ENCODE data around the gene HMGB3. TPM values are rescaled to one million over a fixed set of nuclear protein-coding genes. Genes with fewer than 3 reads are reported as not detected.
"Not testable (repeated sequence)": the region's sequence is repeated elsewhere in the genome, so short reads cannot be mapped to it uniquely, and the experiment has no call there.

The HMGB3 gene
- polyA plus RNA-seq, 10 donors: 53.2 to 84.5 (median 58.3) TPM

DNA sequence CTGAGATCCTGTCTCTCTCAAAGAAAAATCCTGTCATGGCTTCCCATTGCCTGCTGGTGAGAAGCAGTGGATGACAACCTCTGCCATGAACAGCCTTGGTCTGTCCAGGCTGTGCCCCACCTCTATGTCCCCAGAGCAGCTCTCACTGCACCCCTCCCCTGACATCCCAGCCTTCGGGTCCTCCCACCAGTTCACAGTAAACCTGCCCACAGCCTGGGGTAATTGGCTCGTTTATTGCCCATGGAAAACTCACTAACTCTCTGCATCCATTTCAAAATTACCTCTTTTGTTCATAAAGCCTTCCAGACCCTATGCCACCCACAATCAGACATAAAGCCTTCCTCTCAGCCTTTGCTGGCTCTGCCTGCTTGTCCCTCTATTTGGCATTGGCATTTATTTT lies 10.7 kb upstream of the HMGB3 start:
- no peak for DNase-seq

DNA sequence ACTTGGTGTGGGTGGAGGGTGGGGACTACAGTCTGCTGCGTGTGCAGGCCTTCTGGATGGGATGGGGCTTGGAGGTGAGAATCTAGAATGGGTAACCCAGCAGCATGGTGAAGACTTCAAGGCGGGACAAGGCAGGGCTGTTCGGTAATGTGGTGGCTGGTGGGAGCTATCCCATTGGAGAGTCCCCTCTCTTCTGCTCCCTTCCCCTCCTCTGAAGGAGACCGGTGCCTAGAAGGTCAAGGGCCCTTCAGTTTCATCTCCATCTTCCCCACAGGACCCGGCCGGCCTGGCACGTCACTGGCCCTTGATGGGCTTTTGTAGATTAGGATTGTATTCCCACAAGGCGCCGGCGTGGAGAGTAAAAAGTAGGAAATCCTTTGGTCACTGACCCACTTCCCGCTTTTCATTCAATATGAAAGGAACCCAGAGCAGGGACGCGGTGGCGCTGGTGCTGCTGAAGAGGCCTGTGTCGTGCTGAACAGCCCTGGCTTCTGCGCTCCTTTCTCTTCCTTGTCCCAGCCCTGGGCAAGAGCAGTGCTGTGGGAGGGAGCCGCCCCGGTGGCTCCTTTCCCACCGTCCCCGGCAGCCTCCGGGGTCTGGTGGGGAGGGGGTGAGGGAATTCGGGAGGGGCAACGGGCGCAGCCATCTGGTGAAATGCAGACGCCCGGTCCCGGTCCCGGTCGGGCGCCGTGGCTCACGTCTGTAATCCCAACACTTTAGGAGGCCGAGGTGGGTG lies 7.3 kb upstream of the HMGB3 start:
- DNase-seq: no peak

GRCh38 chrX:150977411-150978162 lies 5.5 kb upstream of the HMGB3 start:
- DNase-seq: no peak

DNA sequence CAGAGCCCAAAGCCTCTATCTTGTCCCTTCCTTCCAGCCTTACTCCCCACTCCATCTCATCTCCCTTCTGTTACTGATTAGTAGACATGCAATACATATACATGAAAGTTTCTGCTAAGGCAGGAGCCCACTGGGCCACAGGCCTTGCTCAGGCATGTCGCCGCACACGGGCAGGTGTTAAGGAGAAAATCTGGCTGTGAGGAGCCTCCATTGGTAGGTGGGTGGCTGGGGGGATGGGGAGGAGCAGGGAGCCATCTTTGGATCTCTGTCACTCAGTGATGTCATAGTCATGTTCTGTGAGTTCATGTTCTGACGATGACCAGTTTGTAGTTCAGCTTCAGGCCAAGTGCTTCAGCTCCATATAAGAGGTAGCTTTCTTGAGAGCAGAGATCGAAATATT lies 2.9 kb upstream of the HMGB3 start:
- DNase-seq: no peak

GRCh38 chrX:150980711-150981110 lies 2.4 kb upstream of the HMGB3 start:
- no peak for DNase-seq

DNA sequence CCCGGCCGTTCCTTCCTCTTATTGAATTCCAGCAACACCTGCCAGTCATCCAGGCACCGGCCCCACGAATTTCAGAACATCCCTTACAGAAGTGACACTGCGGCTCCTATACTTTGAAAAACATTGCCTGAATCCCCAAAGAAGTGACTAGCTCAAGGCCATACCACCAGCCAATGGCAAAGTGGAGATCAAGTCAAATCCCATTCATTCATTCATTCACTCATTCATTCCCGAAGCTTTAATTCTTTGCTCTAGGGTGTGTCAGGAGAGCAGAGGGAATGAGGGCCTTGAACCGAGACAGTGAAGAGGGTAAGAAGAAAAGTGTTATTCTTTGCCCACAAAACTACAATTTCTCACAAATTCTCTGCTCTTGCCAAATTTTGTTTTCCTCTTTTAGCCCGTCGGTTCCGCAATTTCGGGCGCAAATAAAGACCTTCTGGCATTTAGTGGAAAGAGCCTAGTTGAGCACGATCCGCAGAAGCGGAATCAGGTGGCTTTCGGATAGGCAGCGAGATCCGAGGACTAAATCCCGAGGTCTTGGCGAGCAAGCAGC lies 824 bp upstream of the HMGB3 start:
- DNase-seq: no peak

- no peak for DNase-seq
Observed at GRCh38 chrX:150983521-150984168, 510 bp downstream of the HMGB3 start.

DNA sequence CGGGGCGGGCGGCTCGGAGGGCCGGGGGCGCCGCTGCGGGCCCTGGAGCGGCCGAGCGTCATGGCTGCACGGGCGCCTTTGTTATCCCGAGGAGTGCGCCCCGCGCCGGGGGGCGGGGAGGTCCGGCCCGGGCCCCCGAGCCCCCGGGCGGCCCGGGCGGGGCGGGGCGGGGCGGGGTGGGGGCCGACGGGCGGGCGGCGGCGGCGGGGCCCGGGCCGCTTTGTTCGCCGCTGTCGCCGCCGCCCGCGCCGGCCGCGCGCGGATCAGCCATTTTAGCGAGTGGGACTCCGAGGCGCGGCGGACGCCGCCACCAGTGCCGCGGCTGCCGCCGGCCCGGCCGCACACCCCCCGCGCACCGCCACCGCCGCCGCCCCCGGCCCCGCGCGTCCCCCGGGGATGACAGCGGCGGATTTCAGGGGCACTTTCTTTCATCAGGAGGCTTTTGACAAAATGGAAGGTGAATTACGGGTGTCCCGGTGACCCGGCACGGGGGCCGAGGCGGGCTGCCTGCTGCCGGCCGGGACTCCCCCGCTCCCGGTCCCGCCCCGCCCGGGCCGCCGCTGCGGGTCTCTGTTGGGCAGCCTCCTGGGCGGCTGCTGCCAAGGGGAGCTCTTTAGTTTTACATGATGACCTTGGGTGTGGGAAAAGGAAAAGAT lies 1.2 kb downstream of the HMGB3 start:
- DNase-seq: peak in 1 of 3 donors; percentile 22

GRCh38 chrX:150987687-150988086 lies 4.6 kb downstream of the HMGB3 start:
- DNase-seq: not testable (repeated sequence)

- DNase-seq: no peak
Observed at GRCh38 chrX:150989420-150989819, 6.3 kb downstream of the HMGB3 start.

GRCh38 chrX:150990910-150991309 lies 7.8 kb downstream of the HMGB3 start:
- no peak for DNase-seq

- DNase-seq: peak in 2 of 3 donors; percentile 17 to 35
Observed at GRCh38 chrX:151000861-151001331, 17.8 kb downstream of the HMGB3 start.

DNA sequence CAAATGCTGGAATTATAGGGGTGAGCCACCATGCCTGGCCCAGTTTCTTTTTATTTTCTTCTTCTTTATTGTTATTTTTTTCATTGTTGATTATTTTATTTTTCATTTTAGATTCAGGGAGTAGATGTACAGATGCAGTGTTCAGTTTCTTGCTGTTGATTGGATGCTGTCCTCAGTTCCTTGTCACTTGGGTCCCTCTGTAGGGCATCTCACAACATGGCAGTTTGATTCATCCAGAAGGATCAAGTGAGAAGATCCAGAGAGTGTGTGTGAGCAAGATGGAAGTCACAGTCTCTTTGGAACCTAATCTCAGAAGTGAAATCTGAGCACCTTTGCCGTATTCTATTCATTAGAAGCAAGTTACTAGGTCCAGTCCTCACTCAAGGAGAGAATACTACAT lies 20.9 kb downstream of the HMGB3 start:
- no peak for DNase-seq

DNA sequence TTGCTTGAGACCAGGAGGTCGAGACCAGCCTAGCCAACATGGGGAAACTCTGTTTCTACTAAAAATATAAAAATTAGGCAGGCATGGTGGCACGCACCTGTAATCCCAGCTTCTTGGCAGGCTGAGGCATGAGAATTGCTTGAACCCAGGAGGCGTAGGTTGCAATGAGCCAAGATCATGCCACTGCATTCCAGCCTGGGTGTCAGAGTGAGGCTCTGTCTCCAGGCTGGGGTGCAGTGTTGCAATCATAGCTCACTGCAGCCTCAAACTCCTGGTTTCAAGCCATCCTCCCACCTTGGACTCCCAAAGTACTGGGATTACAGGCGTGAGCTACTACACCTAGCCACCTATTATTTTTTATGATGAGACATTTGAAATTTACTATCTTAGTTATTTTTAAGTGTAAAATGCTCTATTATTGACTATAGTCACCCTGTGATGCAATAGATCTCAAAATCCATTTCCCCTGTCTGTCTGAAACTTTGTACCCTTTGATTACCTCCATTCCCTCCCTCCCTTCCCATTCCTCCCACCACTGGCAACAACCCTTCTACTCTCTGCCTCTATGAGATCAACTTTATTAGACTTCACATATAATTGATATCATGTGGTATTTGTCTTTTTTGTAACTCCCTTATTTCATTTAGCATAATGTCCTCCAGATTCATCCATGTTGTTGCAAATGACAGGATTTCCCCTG lies 23.4 kb downstream of the HMGB3 start:
- DNase-seq: no peak

DNA sequence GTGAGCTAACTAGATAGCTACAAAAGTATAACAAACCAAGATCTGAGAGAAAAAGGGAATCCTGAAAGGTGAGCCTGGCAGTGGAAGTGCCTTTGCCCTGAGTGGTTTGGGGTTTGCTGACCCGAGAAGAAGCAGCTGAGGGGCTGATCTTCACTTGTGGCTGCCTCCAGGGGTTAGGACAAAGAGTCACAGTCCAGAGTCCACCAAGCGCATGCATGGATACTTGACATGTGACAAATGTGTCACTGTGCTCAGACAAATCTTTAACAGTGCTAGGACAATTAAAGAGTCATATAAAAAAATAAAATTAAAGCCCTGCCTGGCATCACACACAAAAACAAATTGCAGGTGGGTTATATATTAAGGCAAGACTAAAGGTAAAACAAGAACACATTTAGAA lies 26.4 kb downstream of the HMGB3 start:
- no peak for DNase-seq

DNA sequence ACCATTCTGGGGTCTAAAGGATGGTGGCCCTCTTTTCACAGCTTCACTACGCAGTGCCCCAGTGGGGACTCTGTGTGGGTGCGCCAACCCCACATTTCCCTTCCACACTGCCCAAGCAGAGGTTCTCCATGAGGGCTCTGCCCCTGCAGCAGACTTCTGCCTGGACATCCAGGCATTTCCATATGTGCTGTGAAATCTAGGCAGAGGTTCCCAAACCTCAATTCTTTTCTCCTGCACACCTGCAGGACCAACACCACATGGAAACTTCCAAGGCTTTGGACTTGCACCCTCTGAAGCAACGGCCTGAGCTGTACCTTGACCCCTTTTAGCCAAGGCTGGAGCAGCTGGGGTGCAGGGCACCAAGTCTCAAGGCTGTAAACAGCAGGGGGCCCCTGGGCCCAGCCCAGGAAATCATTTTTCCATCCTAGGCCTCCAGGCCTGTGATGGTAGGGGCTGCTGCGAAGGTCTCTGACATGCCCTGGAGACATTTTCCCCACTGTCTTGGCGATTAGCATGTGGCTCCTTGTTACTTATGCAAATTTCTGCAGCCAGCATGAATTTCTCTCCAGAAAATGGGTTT lies 30.1 kb downstream of the HMGB3 start:
- no peak for DNase-seq

DNA sequence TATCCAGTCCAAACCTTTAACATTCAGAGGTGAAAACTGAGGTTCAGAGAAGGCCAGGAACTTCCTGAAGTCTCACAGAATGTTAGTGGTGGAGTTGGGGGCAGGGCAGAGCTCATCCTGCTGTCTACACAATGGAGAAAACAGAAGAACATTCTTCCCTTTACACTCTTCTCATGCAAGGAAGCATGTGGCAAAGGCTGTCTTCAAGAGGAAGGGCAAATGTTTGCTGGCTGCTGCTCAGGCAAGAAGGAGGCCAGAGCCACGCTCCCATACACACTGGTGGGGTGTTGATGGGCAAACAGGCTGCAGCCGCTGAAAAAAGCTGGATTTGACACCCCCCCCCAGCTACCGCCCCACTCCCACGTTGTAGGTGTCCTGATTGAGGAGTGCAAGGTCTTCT lies 32.5 kb downstream of the HMGB3 start:
- DNase-seq: no peak

- DNase-seq: peak in 1 of 3 donors; percentile 2
Observed at GRCh38 chrX:151019856-151020255, 36.7 kb downstream of the HMGB3 start.

DNA sequence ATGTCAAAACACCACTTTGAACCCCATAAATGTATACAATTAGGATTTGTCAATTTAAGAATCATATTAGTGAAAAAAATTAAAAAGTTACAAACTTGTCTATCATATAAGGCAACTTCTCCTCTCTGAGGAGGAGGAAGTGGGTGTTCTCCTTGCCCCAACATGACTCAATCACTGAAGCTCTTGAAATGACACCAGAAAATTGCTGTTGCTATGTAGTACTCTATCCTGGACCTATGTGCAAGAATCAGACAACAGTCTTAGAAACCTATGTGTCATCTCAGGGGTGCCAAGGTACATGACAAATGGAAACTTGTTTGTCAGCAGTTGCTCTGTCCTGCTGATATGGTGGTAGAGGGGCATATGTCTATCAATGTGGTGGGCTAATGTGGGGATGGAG lies 47.7 kb downstream of the HMGB3 start:
- DNase-seq: no peak

- no peak for DNase-seq
Observed at GRCh38 chrX:151031391-151031975, 48.3 kb downstream of the HMGB3 start.

Measured in muscle of back (tissue), 11 donors.